ENCODE data around the gene ITGBL1. TPM values are rescaled to one million over a fixed set of nuclear protein-coding genes. Genes with fewer than 3 reads are reported as not detected.
A peak's percentile ranks its signal among the peaks of the same experiment; 100 is the strongest.

The ITGBL1 gene
- total RNA-seq, 2 donors from 2014 or later: not detected

- H3K36me3 Mint-ChIP-seq (ENCODE audit: low read depth): peaks cover 3% of the 10 kb centered on the region
- no peaks in the 10 kb centered on the region for H3K4me1 Mint-ChIP-seq
- no peak for ATAC-seq
- no peak overlapping the region for H3K4me3 Mint-ChIP-seq
- DNase-seq: no peak
- H3K27me3 Mint-ChIP-seq: peaks cover 56% of the 10 kb centered on the region
- H3K9me3 ChIP-seq (ENCODE audit: control insufficient read depth, low read length, poor library complexity, severe bottlenecking): no peaks in the 10 kb centered on the region
- H3K27ac Mint-ChIP-seq: no peak overlapping the region
Observed at GRCh38 chr13:101502618-101503017, 50.1 kb downstream of the ITGBL1 start.

DNA sequence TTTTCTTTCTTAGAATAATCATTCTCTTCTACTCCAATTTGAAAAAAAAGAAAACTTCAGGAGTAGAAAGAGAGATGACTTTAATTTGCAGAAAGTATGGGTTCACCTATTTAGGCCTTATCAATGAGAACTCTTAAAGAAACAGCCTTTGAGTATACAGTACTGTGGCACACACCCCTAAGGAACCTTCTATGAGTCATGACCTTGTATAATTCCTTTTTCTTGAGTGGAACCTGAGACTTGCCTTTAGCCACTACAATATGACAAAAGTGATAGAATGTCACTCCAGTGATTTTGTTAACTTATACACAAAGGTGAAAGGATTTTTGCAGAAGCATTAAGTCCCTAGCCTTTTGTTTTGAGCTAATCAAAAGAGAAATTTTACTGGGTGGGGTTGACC lies 58.7 kb downstream of the ITGBL1 start:
- Mint-ChIP-seq H3K27me3 (peaks cover 37% of the 10 kb centered on the region), H3K27ac (no peak overlapping the region), H3K36me3 (ENCODE audit: low read depth) (peaks cover 3% of the 10 kb centered on the region), H3K4me1 (peaks cover 7% of the 10 kb centered on the region), H3K4me3 (no peak overlapping the region)
- ATAC-seq (no peak), DNase-seq (no peak)
- H3K9me3 ChIP-seq (ENCODE audit: control insufficient read depth, low read length, poor library complexity, severe bottlenecking): no peaks in the 10 kb centered on the region

- peaks cover 2% of the 10 kb centered on the region for H3K36me3 Mint-ChIP-seq (ENCODE audit: low read depth)
- H3K9me3 ChIP-seq (ENCODE audit: control insufficient read depth, low read length, poor library complexity, severe bottlenecking): no peaks in the 10 kb centered on the region
- peaks cover 31% of the 10 kb centered on the region for H3K27me3 Mint-ChIP-seq
- H3K4me1 Mint-ChIP-seq: peaks cover 7% of the 10 kb centered on the region
- DNase-seq (no peak), ATAC-seq (no peak)
- H3K4me3 Mint-ChIP-seq: no peak overlapping the region
- no peak overlapping the region for H3K27ac Mint-ChIP-seq
Observed at GRCh38 chr13:101511766-101512165, 59.3 kb downstream of the ITGBL1 start.

DNA sequence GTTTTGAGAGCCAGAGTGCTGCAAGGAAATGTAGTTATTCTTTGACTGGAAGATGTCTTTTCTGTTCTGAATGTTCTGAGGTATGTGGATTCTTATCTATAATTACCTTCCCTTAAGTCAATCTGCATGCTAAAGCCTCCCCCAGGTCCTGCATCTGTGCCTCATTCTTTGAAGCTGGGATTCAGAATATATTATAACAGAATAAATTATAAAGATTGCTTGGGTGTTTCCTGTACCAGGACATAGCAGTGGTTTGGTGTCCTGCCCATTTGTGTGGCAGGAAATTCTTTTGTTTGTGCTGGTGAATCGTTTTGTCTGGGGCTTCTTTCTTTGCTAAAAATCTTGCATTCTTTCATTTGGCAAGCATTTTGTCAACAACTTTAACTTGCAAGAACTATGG lies 60.2 kb downstream of the ITGBL1 start:
- no peak overlapping the region for H3K4me3 Mint-ChIP-seq
- no peaks in the 10 kb centered on the region for H3K9me3 ChIP-seq (ENCODE audit: control insufficient read depth, low read length, poor library complexity, severe bottlenecking)
- ATAC-seq (no peak), DNase-seq (no peak)
- H3K4me1 Mint-ChIP-seq: peaks cover 7% of the 10 kb centered on the region
- peaks cover 26% of the 10 kb centered on the region for H3K27me3 Mint-ChIP-seq
- no peak overlapping the region for H3K27ac Mint-ChIP-seq
- no peaks in the 10 kb centered on the region for H3K36me3 Mint-ChIP-seq (ENCODE audit: low read depth)

- no peak for DNase-seq
- no peak overlapping the region for H3K4me3 Mint-ChIP-seq
- no peak overlapping the region for H3K27ac Mint-ChIP-seq
- peaks cover 20% of the 10 kb centered on the region for H3K27me3 Mint-ChIP-seq
- ATAC-seq: no peak
- peaks cover 7% of the 10 kb centered on the region for H3K4me1 Mint-ChIP-seq
- H3K9me3 ChIP-seq (ENCODE audit: control insufficient read depth, low read length, poor library complexity, severe bottlenecking): no peaks in the 10 kb centered on the region
- H3K36me3 Mint-ChIP-seq (ENCODE audit: low read depth): no peaks in the 10 kb centered on the region
Observed at GRCh38 chr13:101514100-101514499, 61.6 kb downstream of the ITGBL1 start.

DNA sequence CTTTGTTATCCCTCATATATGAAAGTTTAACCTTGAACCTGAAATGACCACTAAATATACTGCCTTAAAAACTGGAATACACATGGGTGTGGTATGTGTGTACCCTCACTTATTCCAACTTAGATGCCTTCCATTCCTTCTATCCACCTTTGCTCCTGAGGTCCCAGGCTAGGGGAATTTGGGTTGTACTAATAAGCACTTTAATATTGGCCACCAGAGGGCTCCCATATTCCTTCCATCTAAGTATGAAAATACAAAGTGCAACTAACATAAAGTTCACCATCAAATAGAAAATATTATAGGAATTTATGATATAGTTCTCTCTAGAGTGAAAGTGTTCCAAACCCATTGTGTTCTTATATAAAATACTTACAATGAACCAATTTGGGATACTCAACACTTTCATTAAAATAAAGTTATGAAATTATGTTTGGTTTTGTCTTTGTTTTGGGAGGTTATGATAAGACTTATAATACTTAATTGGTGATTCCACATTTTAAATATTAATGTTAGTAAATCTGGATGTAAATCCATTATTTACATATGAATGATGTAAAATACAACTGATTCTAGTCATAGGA lies 62.3 kb downstream of the ITGBL1 start:
- Mint-ChIP-seq H3K27me3 (peaks cover 20% of the 10 kb centered on the region), H3K27ac (no peak overlapping the region), H3K4me1 (peaks cover 7% of the 10 kb centered on the region), H3K4me3 (no peak overlapping the region), H3K36me3 (ENCODE audit: low read depth) (no peaks in the 10 kb centered on the region)
- ATAC-seq: peak; percentile 39
- peak in 1 of 3 donors; percentile 8 for DNase-seq
- no peaks in the 10 kb centered on the region for H3K9me3 ChIP-seq (ENCODE audit: control insufficient read depth, low read length, poor library complexity, severe bottlenecking)

GRCh38 chr13:101515504-101515903 lies 63.0 kb downstream of the ITGBL1 start:
- ATAC-seq (peak; percentile 27), DNase-seq (no peak)
- no peaks in the 10 kb centered on the region for H3K9me3 ChIP-seq (ENCODE audit: control insufficient read depth, low read length, poor library complexity, severe bottlenecking)
- Mint-ChIP-seq H3K4me3 (peak overlapping the region; percentile 12), H3K36me3 (ENCODE audit: low read depth) (no peaks in the 10 kb centered on the region), H3K4me1 (peaks cover 10% of the 10 kb centered on the region), H3K27ac (no peak overlapping the region), H3K27me3 (peaks cover 20% of the 10 kb centered on the region)

GRCh38 chr13:101516262-101516661 lies 63.8 kb downstream of the ITGBL1 start:
- ATAC-seq (no peak), DNase-seq (no peak)
- Mint-ChIP-seq H3K4me3 (no peak overlapping the region), H3K4me1 (peaks cover 17% of the 10 kb centered on the region), H3K27me3 (peaks cover 14% of the 10 kb centered on the region), H3K27ac (no peak overlapping the region), H3K36me3 (ENCODE audit: low read depth) (no peaks in the 10 kb centered on the region)
- no peaks in the 10 kb centered on the region for H3K9me3 ChIP-seq (ENCODE audit: control insufficient read depth, low read length, poor library complexity, severe bottlenecking)

GRCh38 chr13:101520672-101521071 lies 68.2 kb downstream of the ITGBL1 start:
- DNase-seq (no peak), ATAC-seq (peak; percentile 86)
- Mint-ChIP-seq H3K4me1 (peaks cover 20% of the 10 kb centered on the region), H3K27me3 (no peaks in the 10 kb centered on the region), H3K27ac (peak overlapping the region; percentile 72), H3K4me3 (peak overlapping the region; percentile 31), H3K36me3 (ENCODE audit: low read depth) (no peaks in the 10 kb centered on the region)
- H3K9me3 ChIP-seq (ENCODE audit: control insufficient read depth, low read length, poor library complexity, severe bottlenecking): no peaks in the 10 kb centered on the region

DNA sequence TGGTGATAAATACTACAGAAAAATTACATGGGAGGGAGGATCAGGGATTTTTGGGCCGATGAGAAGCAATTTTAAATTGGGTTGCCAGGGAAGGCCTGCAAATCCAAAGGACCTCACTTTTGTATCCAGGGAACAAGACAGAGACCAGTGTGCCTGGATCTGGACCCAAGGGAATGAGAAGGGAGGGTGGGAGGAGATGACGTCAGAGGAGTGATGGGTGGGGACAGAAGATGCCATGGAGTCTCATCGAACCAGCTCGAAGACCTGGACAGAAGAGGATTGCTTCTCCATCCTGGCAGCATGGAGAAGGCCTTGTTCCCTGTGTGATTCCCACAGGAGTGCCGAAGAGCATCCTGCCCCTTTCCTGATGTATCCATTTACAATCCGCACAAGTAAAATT lies 68.9 kb downstream of the ITGBL1 start:
- no peaks in the 10 kb centered on the region for H3K27me3 Mint-ChIP-seq
- H3K9me3 ChIP-seq (ENCODE audit: control insufficient read depth, low read length, poor library complexity, severe bottlenecking): no peaks in the 10 kb centered on the region
- no peaks in the 10 kb centered on the region for H3K36me3 Mint-ChIP-seq (ENCODE audit: low read depth)
- H3K4me1 Mint-ChIP-seq: peaks cover 19% of the 10 kb centered on the region
- no peak for ATAC-seq
- no peak for DNase-seq
- H3K27ac Mint-ChIP-seq: peak overlapping the region; percentile 72
- no peak overlapping the region for H3K4me3 Mint-ChIP-seq

- ATAC-seq: no peak
- no peak for DNase-seq
- H3K9me3 ChIP-seq (ENCODE audit: control insufficient read depth, low read length, poor library complexity, severe bottlenecking): no peaks in the 10 kb centered on the region
- no peak overlapping the region for H3K4me3 Mint-ChIP-seq
- H3K36me3 Mint-ChIP-seq (ENCODE audit: low read depth): no peaks in the 10 kb centered on the region
- H3K4me1 Mint-ChIP-seq: peaks cover 19% of the 10 kb centered on the region
- H3K27me3 Mint-ChIP-seq: no peaks in the 10 kb centered on the region
- H3K27ac Mint-ChIP-seq: peak overlapping the region; percentile 72
Observed at GRCh38 chr13:101522607-101523006, 70.1 kb downstream of the ITGBL1 start.

- DNase-seq (no peak), ATAC-seq (no peak)
- no peaks in the 10 kb centered on the region for H3K9me3 ChIP-seq (ENCODE audit: control insufficient read depth, low read length, poor library complexity, severe bottlenecking)
- H3K27ac Mint-ChIP-seq: peak overlapping the region; percentile 72
- no peaks in the 10 kb centered on the region for H3K27me3 Mint-ChIP-seq
- H3K4me3 Mint-ChIP-seq: no peak overlapping the region
- no peaks in the 10 kb centered on the region for H3K36me3 Mint-ChIP-seq (ENCODE audit: low read depth)
- H3K4me1 Mint-ChIP-seq: peaks cover 19% of the 10 kb centered on the region
Observed at GRCh38 chr13:101523154-101524131, 71.0 kb downstream of the ITGBL1 start.

DNA sequence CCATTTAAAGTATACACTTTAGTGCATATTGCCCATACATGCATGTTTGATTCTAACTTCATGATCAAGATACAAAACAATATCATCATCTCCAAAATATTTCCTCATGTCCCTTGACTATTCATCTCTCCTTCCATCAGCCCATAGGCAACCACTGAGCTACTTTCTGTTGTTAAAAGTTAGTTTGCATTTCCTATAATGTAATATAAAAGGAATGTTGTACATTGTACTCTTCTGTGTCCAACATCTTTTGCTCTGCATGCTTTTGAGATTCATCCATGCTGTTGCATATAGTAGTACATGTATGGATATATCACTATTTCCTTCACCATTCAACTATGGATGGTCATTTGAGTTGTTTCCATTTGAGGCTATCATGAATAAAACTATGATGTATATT lies 74.7 kb downstream of the ITGBL1 start:
- ATAC-seq: no peak
- no peak for DNase-seq
- Mint-ChIP-seq H3K4me3 (no peak overlapping the region), H3K27me3 (peaks cover 10% of the 10 kb centered on the region), H3K4me1 (peaks cover 5% of the 10 kb centered on the region), H3K36me3 (ENCODE audit: low read depth) (no peaks in the 10 kb centered on the region), H3K27ac (no peak overlapping the region)
- no peaks in the 10 kb centered on the region for H3K9me3 ChIP-seq (ENCODE audit: control insufficient read depth, low read length, poor library complexity, severe bottlenecking)

Data from T-helper 17 cell (primary cell).